Astrocyte (in vitro differentiated cells and primary cell): ENCODE results near the gene GTF2IRD1. TPM values are rescaled to one million over a fixed set of nuclear protein-coding genes. Genes with fewer than 3 reads are reported as not detected.
A peak's percentile ranks its signal among the peaks of the same experiment; 100 is the strongest.

Source experiments
- DNase-seq: peaks from one replicate; pipeline ENCODE4 v3.0.0-alpha.2; 2010; ENCODE audit warnings: low read depth
- FAIRE-seq: peaks from 2 replicates; lab custom pipeline; 2011; peaks lifted over from hg19 to GRCh38; lab: Jason Lieb, UNC
- H2AFZ ChIP-seq: 2 replicates; pipeline ENCODE4 v1.6.0; 2012; ENCODE audit warnings: low read depth, low read length, inconsistent platforms
- H3K27ac ChIP-seq: 2 replicates; pipeline ENCODE4 v1.5.1; 2011; ENCODE audit warnings: low read depth, low read length, inconsistent platforms
- H3K27me3 ChIP-seq: 2 replicates; pipeline ENCODE4 v1.6.0; 2011; ENCODE audit warnings: low read length, inconsistent platforms; ENCODE audit not compliant: insufficient read depth
- H3K36me3 ChIP-seq: 2 replicates; pipeline ENCODE4 v1.5.1; 2011; ENCODE audit warnings: low read length, inconsistent platforms; ENCODE audit not compliant: insufficient read depth
- H3K4me1 ChIP-seq: 2 replicates; pipeline ENCODE4 v1.5.1; 2011; ENCODE audit warnings: low read length, inconsistent platforms; ENCODE audit not compliant: insufficient read depth
- H3K4me2 ChIP-seq: 2 replicates; pipeline ENCODE4 v1.6.0; 2012; ENCODE audit warnings: low read length, inconsistent platforms
- H3K4me3 ChIP-seq: 2 replicates; pipeline ENCODE4 v1.5.1; 2011; ENCODE audit warnings: low read depth, mild to moderate bottlenecking, low read length, inconsistent platforms; ENCODE audit not compliant: insufficient read depth
- H3K79me2 ChIP-seq: 2 replicates; pipeline ENCODE4 v1.6.0; 2012; ENCODE audit warnings: mild to moderate bottlenecking, low read length, inconsistent platforms; ENCODE audit not compliant: insufficient read depth
- H3K9ac ChIP-seq: 2 replicates; pipeline ENCODE4 v1.6.0; 2012; ENCODE audit warnings: mild to moderate bottlenecking, low read length, inconsistent platforms
- H3K9me3 ChIP-seq: 2 replicates; pipeline ENCODE4 v1.5.1; 2012; ENCODE audit warnings: low read depth, mild to moderate bottlenecking, low read length, inconsistent platforms; ENCODE audit not compliant: insufficient read depth
- H4K20me1 ChIP-seq: 2 replicates; pipeline ENCODE4 v1.6.0; 2012; ENCODE audit warnings: low read length, inconsistent platforms; ENCODE audit not compliant: insufficient read depth
- H3K27ac Mint-ChIP-seq: one replicate; pipeline ENCODE4 v1.8.0; 2021; ENCODE audit warnings: mild to moderate bottlenecking, mixed read lengths; ENCODE audit not compliant: unreplicated experiment
- H3K27me3 Mint-ChIP-seq: one replicate; pipeline ENCODE4 v1.8.0; 2021; ENCODE audit warnings: low read depth, mixed read lengths; ENCODE audit not compliant: unreplicated experiment
- H3K36me3 Mint-ChIP-seq: one replicate; pipeline ENCODE4 v1.8.0; 2021; ENCODE audit warnings: low read depth, mixed read lengths; ENCODE audit not compliant: unreplicated experiment
- H3K4me1 Mint-ChIP-seq: one replicate; pipeline ENCODE4 v1.8.0; 2021; ENCODE audit warnings: low read depth, mixed read lengths; ENCODE audit not compliant: unreplicated experiment
- H3K4me3 Mint-ChIP-seq: one replicate; pipeline ENCODE4 v1.8.0; 2021; ENCODE audit warnings: mild to moderate bottlenecking, moderate library complexity, mixed read lengths; ENCODE audit not compliant: unreplicated experiment
- H3K9me3 Mint-ChIP-seq: one replicate; pipeline ENCODE4 v1.8.0; 2021; ENCODE audit warnings: mild to moderate bottlenecking, mixed read lengths; ENCODE audit not compliant: unreplicated experiment
- CTCF ChIP-seq: IDR thresholded peaks from 2 replicates; pipeline ENCODE4 v1.5.1; 2011; ENCODE audit warnings: low read depth, mild to moderate bottlenecking, inconsistent platforms, low read length, moderate library complexity; ENCODE audit not compliant: insufficient read depth
- EZH2 ChIP-seq: IDR thresholded peaks from 2 replicates; pipeline ENCODE4 v1.6.1; 2012; ENCODE audit warnings: mild to moderate bottlenecking, low read length, inconsistent platforms; ENCODE audit not compliant: insufficient read depth
- total RNA-seq: library from RNA; stranded (reverse); gene quantifications from 2 replicates; pipeline ENCODE4 v1.2.1, GENCODE V29; 2021

The GTF2IRD1 gene
- total RNA-seq, 1 donor from 2014 or later: 19.3 TPM

GRCh38 chr7:74586258-74587175 lies 132.8 kb downstream of the GTF2IRD1 start:
- Histone ChIP-seq H3K79me2 (no peaks in the 10 kb centered on the region), H3K4me1 (peaks cover 7% of the 10 kb centered on the region), H4K20me1 (no peaks in the 10 kb centered on the region), H2AFZ (no peak overlapping the region), H3K9ac (no peak overlapping the region), H3K27me3 (no peaks in the 10 kb centered on the region), H3K4me3 (no peak overlapping the region), H3K27ac (no peak overlapping the region), H3K4me2 (peak overlapping the region; percentile 82), H3K9me3 (no peaks in the 10 kb centered on the region), H3K36me3 (no peaks in the 10 kb centered on the region)
- Mint-ChIP-seq H3K36me3 (peaks cover 5% of the 10 kb centered on the region), H3K4me1 (peaks cover 11% of the 10 kb centered on the region), H3K9me3 (no peaks in the 10 kb centered on the region), H3K27me3 (no peaks in the 10 kb centered on the region), H3K27ac (peak overlapping the region; percentile 53), H3K4me3 (no peak overlapping the region)
- TF ChIP-seq EZH2 (no peak), CTCF (no peak)
- FAIRE-seq (no peak), DNase-seq (no peak)

- Histone ChIP-seq H3K79me2 (no peaks in the 10 kb centered on the region), H3K9ac (peak overlapping the region; percentile 54), H3K27me3 (no peaks in the 10 kb centered on the region), H3K27ac (peak overlapping the region; percentile 64), H3K4me3 (no peak overlapping the region), H3K36me3 (no peaks in the 10 kb centered on the region), H3K9me3 (no peaks in the 10 kb centered on the region), H3K4me1 (peaks cover 7% of the 10 kb centered on the region), H3K4me2 (peak overlapping the region; percentile 82), H4K20me1 (no peaks in the 10 kb centered on the region), H2AFZ (peak overlapping the region; percentile 29)
- H3K36me3 Mint-ChIP-seq: peaks cover 7% of the 10 kb centered on the region
- peak overlapping the region; percentile 53 for H3K27ac Mint-ChIP-seq
- FAIRE-seq (no peak), DNase-seq (peak; percentile 84)
- peaks cover 11% of the 10 kb centered on the region for H3K4me1 Mint-ChIP-seq
- peak overlapping the region; percentile 64 for H3K4me3 Mint-ChIP-seq
- TF ChIP-seq CTCF: no peak
- no peak for TF ChIP-seq EZH2
- no peaks in the 10 kb centered on the region for H3K9me3 Mint-ChIP-seq
- H3K27me3 Mint-ChIP-seq: no peaks in the 10 kb centered on the region
Measured at GRCh38 chr7:74587435-74588126, 133.9 kb downstream of the GTF2IRD1 start.
